ENCODE results near the gene IGSF22. TPM values are rescaled to one million over a fixed set of nuclear protein-coding genes. Genes with fewer than 3 reads are reported as not detected.
A peak's percentile ranks its signal among the peaks of the same experiment; 100 is the strongest.
"Not testable (repeated sequence)": the region's sequence is repeated elsewhere in the genome, so short reads cannot be mapped to it uniquely, and the experiment has no call there.

Gene IGSF22
- total RNA-seq, 2 experiments from 2014 or later = 4.0 to 5.0 TPM

- H3K9me3 ChIP-seq (ENCODE audit: control insufficient read depth in 1 of 2, insufficient read depth in 1 of 2, low read length in 2 of 2) = no peaks in the 10 kb centered on the region
- no peak overlapping the region for H3K4me3 Mint-ChIP-seq
- no peaks in the 10 kb centered on the region for H3K27me3 ChIP-seq (ENCODE audit: control insufficient read depth in 1 of 2, insufficient read depth in 2 of 2, low read length in 2 of 2)
- peaks cover 31% of the 10 kb centered on the region for H3K4me1 ChIP-seq (ENCODE audit: insufficient read depth, low read length)
- no peak for TF ChIP-seq CTCF (IDR thresholded peaks at IDR 0.05)
- no peak overlapping the region for H3K4me3 ChIP-seq (ENCODE audit: low read length)
- no peak overlapping the region for H3K27ac Mint-ChIP-seq
- ATAC-seq (ENCODE audit: poor library complexity) = no peak
- no peaks in the 10 kb centered on the region for H3K9me3 Mint-ChIP-seq
- CTCF ChIA-PET = no interaction called here
- H3K36me3 ChIP-seq (ENCODE audit: insufficient read depth, low read length) = no peaks in the 10 kb centered on the region
- POLR2A ChIA-PET = no interaction called here
- no peak overlapping the region for H3K27ac ChIP-seq (ENCODE audit: low read depth in 1 of 2, low read length in 2 of 2)
- H3K27me3 Mint-ChIP-seq = no peaks in the 10 kb centered on the region
- intact Hi-C loops (cut with DNase I, micrococcal nuclease) = loop anchor here in 1 of 2 experiments (5.0 kb wide), 1 partner anchor 54 kb away; no protein-coding TSS in a partner anchor
- no peak for DNase-seq
- peaks cover 52% of the 10 kb centered on the region for H3K4me1 Mint-ChIP-seq (ENCODE audit: low read depth)
- H3K36me3 Mint-ChIP-seq (ENCODE audit: low read depth) = no peaks in the 10 kb centered on the region
These were observed 57.9 kb downstream of the IGSF22 start for GRCh38 chr11:18668131-18668530.

- Mint-ChIP-seq H3K27ac (peak overlapping the region; percentile 35), H3K4me1 (ENCODE audit: low read depth) (peaks cover 30% of the 10 kb centered on the region)
- Histone ChIP-seq H3K27ac (ENCODE audit: low read depth in 1 of 2, low read length in 2 of 2) (peak overlapping the region in 1 of 2 donors; percentile 2), H3K4me1 (ENCODE audit: insufficient read depth, low read length) (peaks cover 13% of the 10 kb centered on the region)
- peak in 1 of 14 experiments; percentile 37 for DNase-seq
- POLR2A ChIA-PET; H3K36me3 ChIP-seq (ENCODE audit: insufficient read depth, low read length); H3K9me3 Mint-ChIP-seq; H3K4me3 Mint-ChIP-seq; CTCF ChIA-PET; H3K27me3 ChIP-seq (ENCODE audit: control insufficient read depth in 1 of 2, insufficient read depth in 2 of 2, low read length in 2 of 2); H3K27me3 Mint-ChIP-seq; H3K9me3 ChIP-seq (ENCODE audit: control insufficient read depth in 1 of 2, insufficient read depth in 1 of 2, low read length in 2 of 2); H3K36me3 Mint-ChIP-seq (ENCODE audit: low read depth); H3K4me3 ChIP-seq (ENCODE audit: low read length): not testable (repeated sequence)
- peak; percentile 34 for ATAC-seq (ENCODE audit: poor library complexity)
- intact Hi-C loops (cut with DNase I, micrococcal nuclease) = loop anchor here in 1 of 2 experiments (5.0 kb wide), 1 partner anchor 57 kb away; no protein-coding TSS in a partner anchor
These were observed 60.6 kb downstream of the IGSF22 start for GRCh38 chr11:18665353-18665872.

- Mint-ChIP-seq H3K36me3 (ENCODE audit: low read depth) (no peaks in the 10 kb centered on the region), H3K4me1 (ENCODE audit: low read depth) (no peaks in the 10 kb centered on the region), H3K27ac (no peak overlapping the region), H3K4me3 (no peak overlapping the region), H3K27me3 (peaks cover 4% of the 10 kb centered on the region), H3K9me3 (no peaks in the 10 kb centered on the region)
- H3K36me3 ChIP-seq (ENCODE audit: insufficient read depth, low read length) = no peaks in the 10 kb centered on the region
- ATAC-seq (ENCODE audit: poor library complexity) = no peak
- H3K4me3 ChIP-seq (ENCODE audit: low read length) = no peak overlapping the region
- no peak overlapping the region for H3K27ac ChIP-seq (ENCODE audit: low read depth in 1 of 2, low read length in 2 of 2)
- ChIA-PET POLR2A (no interaction called here), CTCF (no interaction called here)
- TF ChIP-seq CTCF (IDR thresholded peaks at IDR 0.05) = no peak
- no peak for DNase-seq
- H3K4me1 ChIP-seq (ENCODE audit: insufficient read depth, low read length) = no peaks in the 10 kb centered on the region
- peaks cover 0 to 2% of the 10 kb centered on the region in 2 experiments for H3K27me3 ChIP-seq (ENCODE audit: control insufficient read depth in 1 of 2, insufficient read depth in 2 of 2, low read length in 2 of 2)
- intact Hi-C loops (cut with DNase I, micrococcal nuclease) = no loop called here
- H3K9me3 ChIP-seq (ENCODE audit: control insufficient read depth in 1 of 2, insufficient read depth in 1 of 2, low read length in 2 of 2) = peaks cover 0 to 7% of the 10 kb centered on the region in 2 experiments
These were observed 68.3 kb downstream of the IGSF22 start for GRCh38 chr11:18657673-18658072.

Other genes starting within 250 kb of the IGSF22 start
- gene TSG101, start 199.2 kb downstream of the IGSF22 start, total RNA-seq = 10 to 100 TPM; 23.5 to 30.1 TPM
- gene UEVLD, start 137.5 kb downstream of the IGSF22 start, total RNA-seq = 1 to 10 TPM; 1.5 to 2.9 TPM
- gene MISFA, start 126.4 kb downstream of the IGSF22 start, total RNA-seq = under 1 TPM in 1 of 2 experiments, not detected in 1; 0.56 TPM
- gene SPTY2D1, start 91.8 kb downstream of the IGSF22 start, total RNA-seq = 10 to 100 TPM; 58.7 to 66.0 TPM
- gene TMEM86A, start 27.4 kb downstream of the IGSF22 start, total RNA-seq = 1 to 10 TPM; 8.0 to 8.5 TPM
- not detected for gene PTPN5, start 65.6 kb upstream of the IGSF22 start, total RNA-seq
- gene MRGPRX1, start 213.2 kb upstream of the IGSF22 start, total RNA-seq = not detected